ENCODE results near the gene TYMS.

The TYMS gene

GRCh38 chr18:711310-711656, 53.8 kb downstream of the TYMS start:
- DNase-seq (ENCODE audit: low read depth in 3 of 3) = no peak

DNA sequence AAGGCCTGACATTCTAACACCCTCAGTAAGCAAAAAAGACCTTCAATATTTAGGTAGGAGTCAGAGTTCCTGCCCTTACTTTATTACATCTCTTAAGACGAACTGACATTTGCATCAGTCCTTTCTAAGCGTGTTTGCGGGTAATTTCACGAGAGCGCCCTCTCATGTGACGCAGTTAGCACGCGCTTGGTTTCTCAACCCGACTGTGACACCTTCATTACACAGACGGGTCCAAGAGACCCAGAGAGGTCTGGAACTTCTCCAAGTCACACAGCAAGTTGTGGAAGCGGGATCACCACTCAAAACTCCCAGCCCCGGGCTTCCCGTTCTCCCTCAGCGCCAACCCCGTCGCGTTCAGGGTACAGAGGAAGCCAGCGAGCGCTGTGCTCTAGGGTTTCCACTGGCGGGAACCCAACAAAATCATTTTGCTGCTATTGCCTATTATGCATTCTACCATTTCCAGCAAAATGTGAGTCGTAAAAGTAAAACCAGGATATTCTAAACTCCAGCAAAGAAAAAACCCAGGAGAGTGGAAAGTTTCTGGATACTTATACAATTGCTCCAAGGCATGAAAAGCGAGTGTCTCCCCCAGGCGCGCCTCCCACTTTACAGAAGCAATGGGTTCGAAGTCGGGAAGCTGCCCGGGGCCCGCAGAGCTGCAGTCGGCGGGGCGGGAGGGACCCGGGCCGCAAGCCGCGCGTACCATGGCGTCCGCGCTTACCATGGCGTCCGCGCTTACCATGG, 54.4 kb downstream of the TYMS start:
- peak; percentile 40 to 60 (median 55) for DNase-seq (ENCODE audit: low read depth in 3 of 3)

DNA sequence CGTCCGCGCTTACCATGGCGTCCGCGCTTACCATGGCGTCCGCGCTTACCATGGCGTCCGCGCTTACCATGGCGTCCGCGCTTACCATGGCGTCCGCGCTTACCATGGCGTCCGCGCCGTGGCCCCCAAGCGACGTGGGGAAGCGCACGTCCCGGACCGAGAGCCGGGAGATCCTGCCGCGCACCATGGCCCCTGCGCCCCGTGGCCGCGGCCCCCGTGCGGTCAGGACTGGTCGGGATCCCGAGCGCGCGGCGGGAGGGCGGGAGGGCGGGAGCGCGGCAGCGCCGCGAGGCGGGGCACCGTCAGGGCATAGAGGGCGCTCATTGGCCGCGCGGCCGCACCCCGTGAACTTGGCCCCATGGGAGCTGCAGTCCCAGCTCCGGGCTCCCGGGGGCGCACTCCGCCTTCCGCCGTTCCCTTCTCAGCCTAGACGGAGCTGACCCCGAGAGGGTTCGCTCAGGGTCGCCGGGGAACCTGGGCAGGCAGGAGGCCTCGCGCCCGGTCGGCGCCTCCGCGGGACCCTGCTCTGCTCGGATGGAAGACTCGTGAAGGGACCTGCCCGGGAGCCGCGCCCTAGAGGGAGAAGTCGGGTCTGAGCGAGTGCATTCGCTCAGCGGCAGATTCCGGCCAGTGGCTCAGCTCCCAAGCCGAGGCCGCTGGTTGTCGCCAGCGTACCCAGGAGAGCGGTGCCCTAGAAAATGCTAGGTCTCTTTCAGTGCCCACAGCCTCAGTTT, 55.1 kb downstream of the TYMS start, which contains the start of gene ENOSF1:
Gene ENOSF1 (minus strand): TSS at position 230 of the 734 bp plus-strand sequence. CDS start 43 bp downstream, at position 187.
- DNase-seq (ENCODE audit: low read depth in 3 of 3) = peak; percentile 72 to 83 (median 81)

GRCh38 chr18:713135-713490, 55.7 kb downstream of the TYMS start:
- no peak for DNase-seq (ENCODE audit: low read depth in 3 of 3)

DNA sequence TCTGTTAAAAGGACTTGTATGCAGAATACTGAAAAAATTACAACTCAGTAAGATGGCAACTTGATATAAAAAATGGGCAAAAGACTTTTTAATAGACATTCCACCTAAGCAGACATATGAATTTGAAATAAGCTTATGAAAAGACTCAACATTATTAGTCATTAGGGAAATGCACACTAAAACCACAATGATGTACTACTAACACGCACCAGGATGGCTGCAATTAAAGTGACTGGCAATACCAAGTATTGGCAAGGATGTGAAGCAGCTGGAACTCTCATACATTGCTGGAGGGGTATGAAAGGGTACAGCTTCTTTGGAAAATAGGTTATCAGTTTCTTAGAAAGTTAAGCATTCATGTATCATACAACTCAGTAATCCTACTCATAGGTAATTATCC, 58.2 kb downstream of the TYMS start:
- no peak for DNase-seq (ENCODE audit: low read depth in 3 of 3)

DNA sequence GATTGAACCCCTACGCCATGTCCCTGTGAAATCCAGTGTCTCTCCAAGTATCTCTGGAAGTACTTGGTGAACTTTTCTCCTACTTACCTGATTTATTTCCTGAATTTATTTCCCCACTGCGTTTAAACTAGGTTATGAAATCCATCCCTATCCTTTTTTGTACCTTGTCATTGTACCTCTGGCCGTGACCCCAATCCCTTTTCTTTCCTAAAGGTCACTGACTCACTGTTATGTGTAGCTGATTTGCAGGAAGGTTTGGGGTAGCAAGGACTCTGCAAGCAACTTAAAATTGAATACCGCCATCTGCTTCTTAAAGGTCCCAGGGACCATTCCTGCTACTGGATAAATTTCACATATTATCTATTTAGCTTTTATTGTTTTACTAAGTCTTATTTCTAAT, 59.5 kb downstream of the TYMS start:
- DNase-seq (ENCODE audit: low read depth in 3 of 3) = no peak

Data from stimulated activated CD4-positive, alpha-beta T cell treated with anti-CD3 and anti-CD28 coated beads, TNF-alpha, amount 100 ng/mL, for 48 hours (primary cell).